PFSK-1 (cell line): Measurements from ENCODE around the gene CKMT2.

Source experiments
- FOXP2 ChIP-seq: optimal IDR thresholded peaks from 2 replicates; pipeline ENCODE3; 2011; ENCODE audit warnings: borderline replicate concordance, control low read depth, inconsistent platforms; ENCODE audit not compliant: insufficient read depth; ENCODE audit errors: extremely low read length, extremely low read depth
- POLR2AphosphoS5 ChIP-seq: IDR thresholded peaks from 2 replicates; pipeline ENCODE4 v1.6.1; 2012; ENCODE audit warnings: low read depth, mild to moderate bottlenecking, control low read depth, low read length, moderate library complexity
- SIN3A ChIP-seq: IDR thresholded peaks from 2 replicates; pipeline ENCODE4 v1.6.1; 2012; ENCODE audit warnings: mild to moderate bottlenecking, low read length, moderate library complexity, borderline replicate concordance; ENCODE audit not compliant: insufficient read depth
- TAF1 ChIP-seq: IDR thresholded peaks from 2 replicates; pipeline ENCODE4 v1.6.1; 2012; ENCODE audit warnings: low read length, control low read depth, borderline replicate concordance; ENCODE audit not compliant: insufficient read depth
- TF ChIP-seq, protein P1 (sequence below), 2 experiments: IDR thresholded peaks; 2 replicates each; pipeline versions ENCODE4 v1.6.1 to v1.8.0; 2011 to 2012; ENCODE audit warnings: low read depth in 2 of 2, low read length in 2 of 2, control low read depth in 1 of 2, inconsistent platforms in 1 of 2, mild to moderate bottlenecking in 1 of 2, moderate library complexity in 1 of 2; ENCODE audit not compliant: insufficient read depth in 1 of 2

The CKMT2 gene

DNA sequence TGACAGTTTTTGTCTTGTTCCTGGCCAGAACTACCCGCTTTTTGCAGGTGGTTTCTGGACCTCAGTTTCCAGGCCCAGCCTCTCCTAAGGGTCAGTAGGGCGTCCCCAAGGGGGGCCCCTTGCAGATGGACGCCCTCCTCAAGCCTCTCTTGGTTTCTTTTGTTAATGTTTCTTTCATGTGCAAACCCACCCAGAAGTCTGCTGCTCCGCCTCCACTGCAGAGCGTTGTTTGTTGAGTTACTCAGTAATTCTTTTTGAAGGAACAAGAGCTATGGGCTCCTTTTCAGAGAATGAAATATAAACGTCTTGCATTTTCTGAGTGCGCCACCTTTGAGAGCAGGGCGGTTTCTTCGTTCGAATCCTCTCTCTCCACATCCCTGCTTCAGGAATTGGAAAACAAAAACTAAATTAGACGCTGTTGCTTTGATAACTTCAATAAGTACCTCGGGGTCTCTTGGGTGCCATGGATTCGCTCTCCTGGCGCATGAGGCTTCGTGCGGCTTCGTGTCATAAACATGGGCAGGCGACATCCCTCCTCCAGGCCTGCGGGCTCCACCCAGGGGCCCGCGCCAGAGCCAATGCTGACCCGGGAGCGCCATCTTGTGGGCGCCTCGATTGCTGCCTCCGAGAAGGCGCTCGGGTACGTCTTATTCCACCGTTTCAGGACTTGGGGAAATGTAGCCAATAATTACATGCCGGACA, 38.3 kb upstream of the CKMT2 start:
- TF ChIP-seq FOXP2 (no peak), SIN3A (no peak), POLR2AphosphoS5 (no peak), TAF1 (no peak)
- TF ChIP-seq, protein P1, sequence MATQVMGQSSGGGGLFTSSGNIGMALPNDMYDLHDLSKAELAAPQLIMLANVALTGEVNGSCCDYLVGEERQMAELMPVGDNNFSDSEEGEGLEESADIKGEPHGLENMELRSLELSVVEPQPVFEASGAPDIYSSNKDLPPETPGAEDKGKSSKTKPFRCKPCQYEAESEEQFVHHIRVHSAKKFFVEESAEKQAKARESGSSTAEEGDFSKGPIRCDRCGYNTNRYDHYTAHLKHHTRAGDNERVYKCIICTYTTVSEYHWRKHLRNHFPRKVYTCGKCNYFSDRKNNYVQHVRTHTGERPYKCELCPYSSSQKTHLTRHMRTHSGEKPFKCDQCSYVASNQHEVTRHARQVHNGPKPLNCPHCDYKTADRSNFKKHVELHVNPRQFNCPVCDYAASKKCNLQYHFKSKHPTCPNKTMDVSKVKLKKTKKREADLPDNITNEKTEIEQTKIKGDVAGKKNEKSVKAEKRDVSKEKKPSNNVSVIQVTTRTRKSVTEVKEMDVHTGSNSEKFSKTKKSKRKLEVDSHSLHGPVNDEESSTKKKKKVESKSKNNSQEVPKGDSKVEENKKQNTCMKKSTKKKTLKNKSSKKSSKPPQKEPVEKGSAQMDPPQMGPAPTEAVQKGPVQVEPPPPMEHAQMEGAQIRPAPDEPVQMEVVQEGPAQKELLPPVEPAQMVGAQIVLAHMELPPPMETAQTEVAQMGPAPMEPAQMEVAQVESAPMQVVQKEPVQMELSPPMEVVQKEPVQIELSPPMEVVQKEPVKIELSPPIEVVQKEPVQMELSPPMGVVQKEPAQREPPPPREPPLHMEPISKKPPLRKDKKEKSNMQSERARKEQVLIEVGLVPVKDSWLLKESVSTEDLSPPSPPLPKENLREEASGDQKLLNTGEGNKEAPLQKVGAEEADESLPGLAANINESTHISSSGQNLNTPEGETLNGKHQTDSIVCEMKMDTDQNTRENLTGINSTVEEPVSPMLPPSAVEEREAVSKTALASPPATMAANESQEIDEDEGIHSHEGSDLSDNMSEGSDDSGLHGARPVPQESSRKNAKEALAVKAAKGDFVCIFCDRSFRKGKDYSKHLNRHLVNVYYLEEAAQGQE (IDR thresholded peaks at IDR 0.05; ENCODE audit: insufficient read depth in 1 of 2, low read depth in 2 of 2, low read length in 2 of 2): no peak

DNA sequence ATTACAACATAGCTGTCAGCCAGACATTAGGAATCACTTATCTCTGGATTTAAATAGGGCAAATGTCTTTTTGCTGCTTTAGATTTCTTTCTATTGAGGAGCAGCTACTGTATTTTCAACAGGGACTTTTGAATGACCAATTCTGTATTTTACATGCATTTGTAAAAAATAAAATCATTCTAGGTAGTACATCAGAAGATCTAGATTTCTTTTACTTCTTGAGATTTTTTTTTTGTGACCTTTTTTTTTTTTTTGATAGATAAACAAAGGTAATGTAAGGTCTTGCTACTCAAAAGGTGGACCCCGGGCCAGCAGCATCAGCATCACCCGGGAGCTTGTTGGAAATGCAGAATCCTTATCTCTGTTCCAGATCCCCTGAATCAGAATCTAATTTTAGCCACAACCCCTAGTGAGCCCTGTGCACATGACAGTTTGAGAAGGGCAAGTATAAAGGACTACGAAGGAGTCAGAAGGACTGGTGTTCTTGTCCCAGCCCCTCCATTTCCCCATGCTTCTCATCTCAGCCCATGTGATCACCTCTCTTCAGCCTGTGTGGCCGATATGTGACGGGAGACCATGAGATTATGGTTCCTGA, 37.7 kb upstream of the CKMT2 start:
- TF ChIP-seq, protein P1 (IDR thresholded peaks at IDR 0.05; ENCODE audit: insufficient read depth in 1 of 2, low read depth in 2 of 2, low read length in 2 of 2): no peak
- no peak for TF ChIP-seq TAF1
- TF ChIP-seq SIN3A: no peak
- no peak for TF ChIP-seq FOXP2
- no peak for TF ChIP-seq POLR2AphosphoS5

GRCh38 chr5:81202655-81203054, 30.5 kb upstream of the CKMT2 start:
- TF ChIP-seq, protein P1 (IDR thresholded peaks at IDR 0.05; ENCODE audit: insufficient read depth in 1 of 2, low read depth in 2 of 2, low read length in 2 of 2): no peak
- no peak for TF ChIP-seq TAF1

DNA sequence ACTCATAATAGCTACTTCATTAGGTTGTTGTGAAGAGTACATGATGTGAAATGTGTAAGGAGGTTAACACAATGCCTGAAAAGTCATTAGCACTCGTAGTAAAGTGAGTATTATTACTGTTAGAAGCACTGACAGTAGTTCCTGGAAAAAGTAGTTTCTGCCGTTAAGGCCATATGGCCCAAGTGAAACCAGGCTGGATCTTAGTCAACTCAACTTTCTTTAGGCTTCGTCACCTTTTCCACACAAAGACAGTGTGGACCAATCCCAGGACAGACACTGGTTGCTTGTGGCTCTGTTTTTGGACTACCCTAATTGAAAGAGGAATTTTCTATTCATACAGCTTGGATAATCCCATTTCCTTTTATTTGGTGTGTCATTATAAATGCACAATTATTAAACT, 29.4 kb upstream of the CKMT2 start:
- TF ChIP-seq POLR2AphosphoS5 (no peak), FOXP2 (no peak)
- TF ChIP-seq, protein P1 (IDR thresholded peaks at IDR 0.05; ENCODE audit: insufficient read depth in 1 of 2, low read depth in 2 of 2, low read length in 2 of 2): no peak

- TF ChIP-seq SIN3A (no peak), TAF1 (no peak), POLR2AphosphoS5 (no peak), FOXP2 (no peak)
- TF ChIP-seq, protein P1 (IDR thresholded peaks at IDR 0.05; ENCODE audit: insufficient read depth in 1 of 2, low read depth in 2 of 2, low read length in 2 of 2): no peak
Observed at GRCh38 chr5:81204205-81204604, 28.9 kb upstream of the CKMT2 start.
